ENCODE data around the gene ABHD17C.
A peak's percentile ranks its signal among the peaks of the same experiment; 100 is the strongest.

The ABHD17C gene

GRCh38 chr15:80778964-80779657 is 84.0 kb downstream of the ABHD17C start, which contains the start of gene CEMIP:
CEMIP (plus strand) TSS chr15:80779370; CDS start chr15:80873880, 94,510 bp downstream.
- peak within 1 kb of the TSS in 7 of 21 experiments; percentile 21 to 56 (median 33) for H3K27ac ChIP-seq

GRCh38 chr15:80779658-80780415 is 84.7 kb downstream of the ABHD17C start:
- peak overlapping the region; percentile 33 to 57 (median 43) for H3K4me3 ChIP-seq
- H3K27ac ChIP-seq: peak overlapping the region in 5 of 21 experiments; percentile 24 to 56 (median 33)

More at GRCh38 chr15:80778964-80779657, 84.0 kb downstream of the ABHD17C start, which contains the start of gene CEMIP:
- peak within 1 kb of the TSS; percentile 33 to 57 (median 43) for H3K4me3 ChIP-seq

- H3K4me3 ChIP-seq: peak overlapping the region; percentile 33 to 57 (median 43)
- H3K27ac ChIP-seq: no peak overlapping the region
These were observed 85.5 kb downstream of the ABHD17C start for GRCh38 chr15:80780416-80781221.

- no peak overlapping the region for H3K4me3 ChIP-seq
- H3K27ac ChIP-seq: no peak overlapping the region
These were observed 88.2 kb downstream of the ABHD17C start for GRCh38 chr15:80783260-80783659.

GRCh38 chr15:80785335-80785734 is 90.2 kb downstream of the ABHD17C start:
- H3K27ac ChIP-seq: no peak overlapping the region
- H3K4me3 ChIP-seq: no peak overlapping the region

GRCh38 chr15:80785811-80786354 is 90.8 kb downstream of the ABHD17C start:
- Histone ChIP-seq H3K4me3 (no peak overlapping the region), H3K27ac (no peak overlapping the region)

- Histone ChIP-seq H3K27ac (no peak overlapping the region), H3K4me3 (no peak overlapping the region)
These were observed 92.2 kb downstream of the ABHD17C start for GRCh38 chr15:80787316-80787715.

GRCh38 chr15:80788536-80788935 is 93.4 kb downstream of the ABHD17C start:
- H3K27ac ChIP-seq: peak overlapping the region in 1 of 21 experiments; percentile 57
- no peak overlapping the region for H3K4me3 ChIP-seq

GRCh38 chr15:80789296-80789695 is 94.2 kb downstream of the ABHD17C start:
- no peak overlapping the region for H3K4me3 ChIP-seq
- peak overlapping the region in 3 of 21 experiments; percentile 30 to 57 (median 54) for H3K27ac ChIP-seq

GRCh38 chr15:80789796-80790195 is 94.7 kb downstream of the ABHD17C start:
- Histone ChIP-seq H3K27ac (peak overlapping the region in 2 of 21 experiments; percentile 30 to 57), H3K4me3 (no peak overlapping the region)

- no peak overlapping the region for H3K4me3 ChIP-seq
- peak overlapping the region in 1 of 21 experiments; percentile 30 for H3K27ac ChIP-seq
These were observed 95.1 kb downstream of the ABHD17C start for GRCh38 chr15:80790236-80790635.

- no peak overlapping the region for H3K27ac ChIP-seq
- H3K4me3 ChIP-seq: no peak overlapping the region
These were observed 95.9 kb downstream of the ABHD17C start for GRCh38 chr15:80791004-80791403.

- Histone ChIP-seq H3K27ac (no peak overlapping the region), H3K4me3 (no peak overlapping the region)
These were observed 101.3 kb downstream of the ABHD17C start for GRCh38 chr15:80796407-80796806.

GRCh38 chr15:80798911-80799310 is 103.8 kb downstream of the ABHD17C start:
- H3K4me3 ChIP-seq: no peak overlapping the region
- no peak overlapping the region for H3K27ac ChIP-seq

- Histone ChIP-seq H3K27ac (no peak overlapping the region), H3K4me3 (no peak overlapping the region)
These were observed 105.0 kb downstream of the ABHD17C start for GRCh38 chr15:80800067-80800466.

GRCh38 chr15:80801891-80802680 is 107.0 kb downstream of the ABHD17C start:
- Histone ChIP-seq H3K4me3 (no peak overlapping the region), H3K27ac (no peak overlapping the region)

- no peak overlapping the region for H3K4me3 ChIP-seq
- H3K27ac ChIP-seq: no peak overlapping the region
These were observed 108.7 kb downstream of the ABHD17C start for GRCh38 chr15:80803580-80804525.

All from skin epidermis (tissue), 12 donors.